SJSA1 (cell line): ENCODE results near the gene CACNG4. TPM values are rescaled to one million over a fixed set of nuclear protein-coding genes. Genes with fewer than 3 reads are reported as not detected.
A peak's percentile ranks its signal among the peaks of the same experiment; 100 is the strongest.

Experiments used
- DNase-seq, 2 experiments: peaks; one replicate each; pipeline ENCODE4 v3.0.0-alpha.2; 2015 to 2020; ENCODE audit warnings: low spot score in 2 of 2, low read depth in 1 of 2
- H3K27ac ChIP-seq: fragments of 250-450 bp; sonication (Bioruptor Pico); 2 replicates; pipeline ENCODE4 v1.5.1; 2020; ENCODE audit warnings: mild to moderate bottlenecking, moderate library complexity
- H3K27me3 ChIP-seq: fragments of 250-450 bp; sonication (Bioruptor Pico); replicated peaks from 2 replicates; pipeline ENCODE4 v1.5.1; 2020; ENCODE audit warnings: mild to moderate bottlenecking, moderate library complexity
- H3K36me3 ChIP-seq: fragments of 250-450 bp; sonication (Bioruptor Pico); 2 replicates; pipeline ENCODE4 v1.5.1; 2020; ENCODE audit warnings: mild to moderate bottlenecking
- H3K4me1 ChIP-seq: fragments of 250-450 bp; sonication (Bioruptor Pico); replicated peaks from 2 replicates; pipeline ENCODE4 v1.6.1; 2021; ENCODE audit warnings: mild to moderate bottlenecking
- H3K4me3 ChIP-seq: fragments of 250-450 bp; sonication (Bioruptor Pico); 2 replicates; pipeline ENCODE4 v1.5.1; 2020; ENCODE audit warnings: mild to moderate bottlenecking
- H3K9me3 ChIP-seq: fragments of 250-450 bp; sonication (Bioruptor Pico); replicated peaks from 2 replicates; pipeline ENCODE4 v1.5.1; 2020; ENCODE audit warnings: mild to moderate bottlenecking
- total RNA-seq: library from RNA; depleted of rRNA; stranded (reverse); fragments of >200 nt; shearing (Covaris generic); gene quantifications from 2 replicates; pipeline ENCODE4 v1.2.3, GENCODE V29; 2014

The CACNG4 gene
- total RNA-seq, 1 experiment from 2014 or later, result 32.0 TPM

- no peaks in the 10 kb centered on the region for H3K27me3 ChIP-seq
- H3K36me3 ChIP-seq, result no peaks in the 10 kb centered on the region
- no peak overlapping the region for H3K4me3 ChIP-seq
- H3K9me3 ChIP-seq, result no peaks in the 10 kb centered on the region
- no peak for DNase-seq
- H3K27ac ChIP-seq, result no peak overlapping the region
- peaks cover 64% of the 10 kb centered on the region for H3K4me1 ChIP-seq
Measured at GRCh38 chr17:66948061-66948750, 16.3 kb upstream of the CACNG4 start.

GRCh38 chr17:66949501-66949900, 15.0 kb upstream of the CACNG4 start:
- Histone ChIP-seq H3K4me3 (no peak overlapping the region), H3K9me3 (no peaks in the 10 kb centered on the region), H3K27ac (peak overlapping the region; percentile 83), H3K4me1 (peaks cover 58% of the 10 kb centered on the region), H3K27me3 (no peaks in the 10 kb centered on the region), H3K36me3 (no peaks in the 10 kb centered on the region)
- peak; percentile 82 to 89 for DNase-seq

- no peak for DNase-seq
- H3K4me3 ChIP-seq, result no peak overlapping the region
Measured at GRCh38 chr17:66950325-66950724, 14.2 kb upstream of the CACNG4 start.

GRCh38 chr17:66950886-66951604, 13.5 kb upstream of the CACNG4 start:
- Histone ChIP-seq H3K9me3 (no peaks in the 10 kb centered on the region), H3K36me3 (no peaks in the 10 kb centered on the region), H3K27me3 (no peaks in the 10 kb centered on the region), H3K4me3 (no peak overlapping the region), H3K4me1 (peaks cover 54% of the 10 kb centered on the region), H3K27ac (peak overlapping the region; percentile 83)
- DNase-seq, result peak in 1 of 2 experiments; percentile 71

More at GRCh38 chr17:66950325-66950724, 14.2 kb upstream of the CACNG4 start:
- peaks cover 54% of the 10 kb centered on the region for H3K4me1 ChIP-seq
- no peaks in the 10 kb centered on the region for H3K36me3 ChIP-seq
- H3K9me3 ChIP-seq, result no peaks in the 10 kb centered on the region
- peak overlapping the region; percentile 83 for H3K27ac ChIP-seq
- no peaks in the 10 kb centered on the region for H3K27me3 ChIP-seq

GRCh38 chr17:66951605-66951953, 12.9 kb upstream of the CACNG4 start:
- no peak for DNase-seq
- no peaks in the 10 kb centered on the region for H3K9me3 ChIP-seq
- H3K4me3 ChIP-seq, result no peak overlapping the region
- H3K27me3 ChIP-seq, result no peaks in the 10 kb centered on the region
- no peaks in the 10 kb centered on the region for H3K36me3 ChIP-seq
- H3K4me1 ChIP-seq, result peaks cover 54% of the 10 kb centered on the region
- H3K27ac ChIP-seq, result peak overlapping the region; percentile 83

GRCh38 chr17:66952031-66952524, 12.4 kb upstream of the CACNG4 start:
- Histone ChIP-seq H3K4me1 (peaks cover 54% of the 10 kb centered on the region), H3K27ac (peak overlapping the region; percentile 83), H3K9me3 (no peaks in the 10 kb centered on the region), H3K4me3 (no peak overlapping the region), H3K27me3 (no peaks in the 10 kb centered on the region), H3K36me3 (no peaks in the 10 kb centered on the region)
- peak; percentile 97 to 98 for DNase-seq

GRCh38 chr17:66952681-66953629, 11.6 kb upstream of the CACNG4 start:
- Histone ChIP-seq H3K36me3 (no peaks in the 10 kb centered on the region), H3K27ac (peak overlapping the region; percentile 83), H3K4me3 (no peak overlapping the region), H3K9me3 (no peaks in the 10 kb centered on the region), H3K27me3 (no peaks in the 10 kb centered on the region), H3K4me1 (peaks cover 54% of the 10 kb centered on the region)
- DNase-seq, result peak in 1 of 2 experiments; percentile 69

GRCh38 chr17:66953630-66954020, 10.9 kb upstream of the CACNG4 start:
- H3K9me3 ChIP-seq, result no peaks in the 10 kb centered on the region
- DNase-seq, result no peak
- H3K27me3 ChIP-seq, result no peaks in the 10 kb centered on the region
- H3K27ac ChIP-seq, result peak overlapping the region; percentile 83
- H3K4me1 ChIP-seq, result peaks cover 51% of the 10 kb centered on the region
- no peak overlapping the region for H3K4me3 ChIP-seq
- no peaks in the 10 kb centered on the region for H3K36me3 ChIP-seq

- Histone ChIP-seq H3K4me1 (peaks cover 41% of the 10 kb centered on the region), H3K36me3 (no peaks in the 10 kb centered on the region), H3K27me3 (no peaks in the 10 kb centered on the region), H3K27ac (no peak overlapping the region), H3K9me3 (no peaks in the 10 kb centered on the region), H3K4me3 (no peak overlapping the region)
- DNase-seq, result no peak
Measured at GRCh38 chr17:66954632-66955031, 9.9 kb upstream of the CACNG4 start.

GRCh38 chr17:66955821-66956220, 8.7 kb upstream of the CACNG4 start:
- no peaks in the 10 kb centered on the region; the same call in 1 of the 2 replicates for H3K36me3 ChIP-seq
- no peaks in the 10 kb centered on the region for H3K27me3 ChIP-seq
- no peak overlapping the region for H3K27ac ChIP-seq
- DNase-seq, result no peak
- H3K9me3 ChIP-seq, result no peaks in the 10 kb centered on the region
- H3K4me1 ChIP-seq, result peaks cover 29% of the 10 kb centered on the region
- no peak overlapping the region for H3K4me3 ChIP-seq

GRCh38 chr17:66956941-66957340, 7.6 kb upstream of the CACNG4 start:
- H3K9me3 ChIP-seq, result no peaks in the 10 kb centered on the region
- no peaks in the 10 kb centered on the region for H3K27me3 ChIP-seq
- DNase-seq, result no peak
- H3K4me1 ChIP-seq, result peaks cover 18% of the 10 kb centered on the region
- no peaks in the 10 kb centered on the region; the same call in 1 of the 2 replicates for H3K36me3 ChIP-seq
- H3K4me3 ChIP-seq, result no peak overlapping the region
- no peak overlapping the region for H3K27ac ChIP-seq

GRCh38 chr17:66957343-66957742, 7.2 kb upstream of the CACNG4 start:
- H3K27ac ChIP-seq, result no peak overlapping the region
- H3K36me3 ChIP-seq, result no peaks in the 10 kb centered on the region; the same call in 1 of the 2 replicates
- DNase-seq, result no peak
- no peaks in the 10 kb centered on the region for H3K9me3 ChIP-seq
- no peaks in the 10 kb centered on the region for H3K27me3 ChIP-seq
- no peak overlapping the region for H3K4me3 ChIP-seq
- H3K4me1 ChIP-seq, result peaks cover 16% of the 10 kb centered on the region

- no peak overlapping the region for H3K4me3 ChIP-seq
- H3K9me3 ChIP-seq, result no peaks in the 10 kb centered on the region
- no peaks in the 10 kb centered on the region for H3K27me3 ChIP-seq
- DNase-seq, result no peak
- H3K36me3 ChIP-seq, result no peaks in the 10 kb centered on the region; the same call in 1 of the 2 replicates
- no peak overlapping the region for H3K27ac ChIP-seq
- peaks cover 8% of the 10 kb centered on the region for H3K4me1 ChIP-seq
Measured at GRCh38 chr17:66957951-66958579, 6.4 kb upstream of the CACNG4 start.
